ENCODE data around the gene USP26.
"Not testable (repeated sequence)": the region's sequence is repeated elsewhere in the genome, so short reads cannot be mapped to it uniquely, and the experiment has no call there.

USP26 gene, protein sequence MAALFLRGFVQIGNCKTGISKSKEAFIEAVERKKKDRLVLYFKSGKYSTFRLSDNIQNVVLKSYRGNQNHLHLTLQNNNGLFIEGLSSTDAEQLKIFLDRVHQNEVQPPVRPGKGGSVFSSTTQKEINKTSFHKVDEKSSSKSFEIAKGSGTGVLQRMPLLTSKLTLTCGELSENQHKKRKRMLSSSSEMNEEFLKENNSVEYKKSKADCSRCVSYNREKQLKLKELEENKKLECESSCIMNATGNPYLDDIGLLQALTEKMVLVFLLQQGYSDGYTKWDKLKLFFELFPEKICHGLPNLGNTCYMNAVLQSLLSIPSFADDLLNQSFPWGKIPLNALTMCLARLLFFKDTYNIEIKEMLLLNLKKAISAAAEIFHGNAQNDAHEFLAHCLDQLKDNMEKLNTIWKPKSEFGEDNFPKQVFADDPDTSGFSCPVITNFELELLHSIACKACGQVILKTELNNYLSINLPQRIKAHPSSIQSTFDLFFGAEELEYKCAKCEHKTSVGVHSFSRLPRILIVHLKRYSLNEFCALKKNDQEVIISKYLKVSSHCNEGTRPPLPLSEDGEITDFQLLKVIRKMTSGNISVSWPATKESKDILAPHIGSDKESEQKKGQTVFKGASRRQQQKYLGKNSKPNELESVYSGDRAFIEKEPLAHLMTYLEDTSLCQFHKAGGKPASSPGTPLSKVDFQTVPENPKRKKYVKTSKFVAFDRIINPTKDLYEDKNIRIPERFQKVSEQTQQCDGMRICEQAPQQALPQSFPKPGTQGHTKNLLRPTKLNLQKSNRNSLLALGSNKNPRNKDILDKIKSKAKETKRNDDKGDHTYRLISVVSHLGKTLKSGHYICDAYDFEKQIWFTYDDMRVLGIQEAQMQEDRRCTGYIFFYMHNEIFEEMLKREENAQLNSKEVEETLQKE

DNA sequence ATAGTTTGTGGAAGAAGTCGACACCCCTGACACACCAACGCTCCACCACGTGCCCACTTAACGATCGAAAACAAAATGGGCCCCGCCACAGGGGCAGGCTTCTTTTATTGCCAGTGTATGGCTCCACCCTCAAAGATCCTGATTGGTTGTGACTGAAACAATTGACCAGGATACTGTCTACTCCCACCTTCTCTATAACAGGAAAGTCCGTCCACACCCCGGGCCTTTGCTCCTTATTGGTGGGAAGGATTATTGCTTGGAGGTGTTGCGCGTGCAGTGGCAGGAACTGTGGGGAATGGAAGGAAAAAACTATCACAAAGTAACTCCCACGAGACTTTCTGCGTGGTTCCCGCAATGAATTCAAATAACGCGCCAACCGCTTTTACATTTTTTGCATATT lies at the start of gene USP26:
Gene USP26 (minus strand): TSS at position 79 of the 400 bp plus-strand sequence. CDS start 68,889 bp downstream, outside the sequence.
- DNase-seq = no peak

DNA sequence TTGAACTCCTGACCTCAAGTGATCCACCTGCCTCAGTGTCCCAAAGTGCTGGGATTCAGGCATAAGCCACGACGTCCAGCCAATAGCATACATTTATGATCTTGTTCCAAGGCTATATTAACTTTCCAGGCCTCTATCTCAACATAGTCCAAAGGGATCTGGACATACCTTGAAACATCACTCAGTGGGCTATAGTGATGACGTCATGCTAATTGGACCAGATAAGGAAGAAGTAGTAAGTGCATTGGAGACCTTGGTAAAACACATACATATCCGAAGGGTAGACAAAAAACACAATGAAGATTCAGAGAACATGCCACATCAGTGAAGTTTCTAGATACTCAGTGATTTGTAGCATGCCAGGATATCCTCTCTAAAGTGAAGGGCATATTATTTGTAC lies 37.4 kb upstream of the USP26 start:
- no peak for DNase-seq

DNA sequence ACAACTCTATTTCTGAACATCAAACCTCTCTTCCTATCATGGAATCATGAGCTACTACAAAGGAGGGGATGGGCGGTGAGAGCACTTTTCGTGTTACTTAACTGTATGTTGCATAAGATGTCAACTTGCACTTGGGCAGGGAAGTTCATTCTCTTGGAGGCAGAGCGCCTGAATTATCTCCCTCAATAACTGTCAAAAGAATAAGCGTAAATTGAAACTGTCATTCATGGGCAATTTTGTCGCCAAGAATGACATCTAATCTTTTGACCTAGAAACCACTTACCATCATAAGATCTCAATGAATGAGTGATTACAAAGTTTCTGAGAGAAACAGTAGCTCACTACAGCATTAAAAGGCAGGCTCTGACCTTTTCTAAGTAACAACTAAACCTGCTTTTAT lies 23.5 kb upstream of the USP26 start:
- no peak for DNase-seq

DNA sequence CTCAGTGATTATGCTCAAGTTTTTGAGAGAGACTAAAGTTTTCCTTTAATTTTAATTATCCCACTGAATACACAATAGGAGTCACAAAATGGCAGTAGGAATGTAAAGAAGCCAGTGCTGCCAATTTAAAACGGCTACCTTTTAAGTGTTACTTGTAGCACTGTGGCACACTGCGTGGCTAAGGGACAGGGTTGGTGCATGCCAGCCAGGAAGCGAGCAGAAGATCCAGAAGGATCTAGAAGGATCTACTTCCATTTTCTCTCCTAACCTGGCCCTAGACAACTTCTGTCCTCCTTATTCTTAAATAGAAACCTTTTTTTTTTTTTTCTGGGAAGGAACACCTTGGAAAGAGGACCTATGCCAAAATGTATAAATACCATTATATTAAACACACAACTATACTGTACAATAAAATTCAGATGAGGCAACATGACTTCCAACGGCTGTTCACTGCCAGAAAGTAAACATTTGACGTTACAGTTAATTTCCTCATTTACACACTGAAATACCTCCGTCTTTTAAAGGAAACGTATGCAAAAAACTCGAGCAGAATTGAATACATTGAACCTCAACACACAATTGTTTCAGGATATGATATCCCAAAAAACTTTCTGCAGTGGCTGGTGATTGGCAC lies 2.7 kb downstream of the USP26 start:
- no peak for DNase-seq

DNA sequence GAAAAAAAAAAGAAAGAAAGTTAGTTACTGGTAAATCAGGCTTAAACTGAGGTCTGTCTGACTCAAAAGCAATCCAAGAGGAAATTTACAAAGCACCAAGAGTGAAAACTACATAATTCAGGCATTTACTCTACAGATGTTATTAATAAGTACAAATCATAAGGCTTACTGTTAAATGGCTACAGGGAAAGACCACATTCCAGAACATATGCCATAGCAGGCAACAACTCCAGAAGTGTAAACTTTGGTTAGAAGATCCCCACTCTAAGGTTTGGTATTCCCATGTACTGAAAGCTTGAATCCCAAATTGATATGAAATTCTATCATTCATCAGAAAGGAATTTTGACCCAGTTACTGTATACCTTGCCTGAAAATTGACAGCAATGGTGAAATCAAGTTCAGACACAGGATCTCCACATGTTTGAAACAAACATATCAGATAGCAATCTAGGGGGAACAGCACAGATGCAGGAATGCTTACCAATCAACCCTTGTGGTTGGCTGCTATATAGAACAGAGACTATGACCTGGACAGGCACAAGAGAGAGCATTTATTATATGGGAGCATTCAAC lies 6.6 kb downstream of the USP26 start:
- no peak for DNase-seq

DNA sequence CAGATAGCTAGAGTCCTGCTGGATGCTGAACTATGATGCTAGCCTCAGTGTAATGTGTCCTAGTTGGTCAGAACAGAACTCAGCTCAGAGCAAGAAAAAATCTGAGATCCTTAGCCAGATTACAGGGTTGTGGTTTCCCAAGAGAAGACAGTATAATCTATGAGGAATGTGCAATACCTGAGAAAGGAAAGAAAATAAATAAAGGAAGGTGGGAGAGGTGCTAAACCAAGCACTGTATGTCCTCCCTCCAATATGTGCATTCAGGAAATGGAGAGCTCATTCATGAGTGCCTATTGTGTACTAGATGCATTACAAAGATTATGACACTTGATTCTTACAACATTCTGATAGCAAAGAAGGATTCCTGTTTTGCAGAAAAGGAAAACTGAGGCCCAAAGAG lies 7.5 kb downstream of the USP26 start:
- DNase-seq = no peak

DNA sequence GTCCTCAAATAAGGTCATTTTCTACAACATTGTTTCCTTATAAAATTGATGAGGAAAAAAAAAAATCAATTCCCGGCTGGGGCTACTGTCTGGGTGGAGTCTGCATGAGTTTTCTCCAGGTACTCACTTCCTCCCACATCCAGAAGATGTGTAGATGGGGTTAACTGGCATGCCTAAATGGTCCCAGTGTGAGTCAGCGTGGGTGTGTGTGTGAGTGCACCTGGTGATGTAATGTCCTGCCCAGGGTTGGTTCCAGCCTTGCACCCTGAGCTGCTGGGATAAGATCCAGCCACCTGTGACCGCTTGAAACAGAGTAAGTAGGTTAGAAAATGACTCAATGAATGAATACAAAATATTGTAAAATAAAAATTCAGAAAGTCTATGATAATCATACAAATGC lies 11.1 kb downstream of the USP26 start:
- no peak for DNase-seq

DNA sequence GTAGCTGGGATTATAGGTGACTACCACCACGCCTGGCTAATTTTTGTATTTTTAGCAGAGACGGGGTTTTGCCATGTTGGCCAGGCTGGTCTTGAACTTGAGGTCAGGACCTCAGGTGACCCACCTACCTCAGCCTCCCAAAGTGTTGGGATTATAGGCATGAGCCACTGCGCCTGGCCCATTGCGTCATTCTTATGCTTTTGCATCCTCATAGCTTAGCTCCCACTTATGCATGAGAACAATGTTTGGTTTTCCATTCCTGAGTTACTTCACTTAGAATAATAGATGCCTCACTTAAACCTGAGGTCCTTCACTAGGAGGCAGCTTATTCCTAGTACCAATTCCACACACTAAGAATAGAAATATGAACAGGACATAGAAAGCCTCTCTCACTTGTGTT lies 11.9 kb downstream of the USP26 start:
- DNase-seq = not testable (repeated sequence)

DNA sequence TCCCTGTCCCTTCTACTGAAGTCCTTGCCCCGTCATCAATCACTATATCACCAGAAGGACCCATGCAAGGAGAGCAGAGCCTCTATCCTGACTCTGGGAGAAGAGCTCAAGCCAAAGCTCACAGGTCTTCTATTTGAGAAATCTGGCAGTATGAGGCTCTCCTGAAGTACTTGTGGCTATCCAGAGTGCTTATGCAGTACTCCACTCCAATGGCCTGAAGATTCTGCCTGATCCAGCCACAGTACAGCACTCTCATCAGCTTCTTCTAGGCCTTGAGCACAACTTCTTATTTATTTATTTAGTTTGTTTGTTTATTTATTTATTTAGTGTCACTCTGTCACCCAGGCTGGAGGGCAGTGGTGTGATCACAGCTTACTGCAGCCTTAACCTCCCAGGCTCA lies 13.0 kb downstream of the USP26 start:
- DNase-seq = no peak

DNA sequence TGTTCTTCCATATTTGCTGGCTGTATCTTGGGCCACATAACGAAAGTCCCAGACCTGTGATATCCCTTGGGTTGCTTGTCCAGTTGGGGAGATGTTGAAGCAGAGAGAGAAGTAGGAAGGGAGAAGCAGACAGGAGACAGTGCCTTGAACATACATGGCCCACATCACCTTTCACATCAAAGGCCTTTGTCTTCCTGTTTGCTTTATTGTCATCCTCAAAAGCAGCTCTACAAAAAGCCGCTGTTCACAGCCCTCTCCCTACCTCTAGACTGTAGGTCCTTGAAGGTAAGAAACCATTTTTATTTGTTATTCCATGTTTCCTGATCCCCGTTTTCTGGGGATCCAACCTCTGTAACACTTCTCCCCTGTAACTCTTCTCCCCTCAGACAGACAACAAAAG lies 14.9 kb downstream of the USP26 start:
- DNase-seq = no peak

DNA sequence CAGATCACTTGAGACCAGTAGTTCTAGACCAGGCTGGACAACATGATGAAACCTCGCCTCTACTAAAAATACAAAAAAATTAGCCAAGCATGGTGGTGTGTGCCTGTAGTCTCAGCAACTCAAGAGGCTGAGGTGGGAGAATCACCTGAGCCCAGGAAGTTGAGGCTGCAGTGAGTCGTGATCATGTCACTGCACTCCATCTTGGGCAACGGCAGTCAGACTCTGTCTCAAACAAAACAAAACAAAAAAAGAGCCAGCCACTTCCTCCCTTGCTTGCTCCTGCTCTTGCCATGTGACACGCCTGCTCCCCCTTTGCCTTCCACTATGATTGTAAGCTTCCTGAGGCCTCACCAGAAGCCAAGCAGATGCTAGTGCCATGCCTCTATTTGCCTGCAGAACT lies 19.1 kb downstream of the USP26 start:
- DNase-seq = not testable (repeated sequence)

DNA sequence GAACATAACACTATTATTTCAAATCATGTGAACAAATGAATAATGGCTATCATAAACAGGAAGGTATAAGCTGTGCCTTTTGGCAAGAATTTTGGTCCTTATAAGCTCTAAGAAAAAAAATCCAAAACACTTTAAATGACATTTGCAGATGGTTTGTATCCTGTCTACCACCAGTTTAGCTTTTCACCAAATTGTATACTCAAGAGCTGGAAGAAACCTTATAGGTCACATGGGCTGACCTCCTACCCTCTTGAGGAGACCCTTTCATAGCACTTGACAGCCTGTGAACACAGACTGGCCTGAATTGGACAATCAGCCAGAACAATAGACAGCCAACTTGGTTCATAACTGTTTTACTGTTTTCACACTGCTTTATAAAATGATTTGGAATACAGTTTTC lies 24.3 kb downstream of the USP26 start:
- DNase-seq = no peak

DNA sequence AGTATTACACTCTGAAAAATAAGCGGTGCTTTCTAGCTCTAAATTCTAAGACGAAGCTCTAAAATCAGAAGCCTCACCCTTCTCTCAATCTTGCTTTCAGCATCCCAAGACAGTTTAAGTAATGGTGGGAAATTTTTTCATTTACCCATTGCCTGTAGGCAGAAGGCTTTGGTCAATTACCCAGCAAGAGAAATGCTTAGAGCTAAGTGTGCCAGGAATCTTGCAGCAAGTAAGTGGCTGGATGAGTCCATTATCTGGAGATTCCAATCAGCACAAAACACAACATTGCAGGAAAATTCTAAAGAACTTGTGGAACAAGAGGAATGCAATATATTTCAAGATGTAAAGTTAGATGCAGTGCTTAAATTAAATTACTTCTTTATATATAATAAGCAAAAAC lies 28.4 kb downstream of the USP26 start:
- DNase-seq = no peak

DNA sequence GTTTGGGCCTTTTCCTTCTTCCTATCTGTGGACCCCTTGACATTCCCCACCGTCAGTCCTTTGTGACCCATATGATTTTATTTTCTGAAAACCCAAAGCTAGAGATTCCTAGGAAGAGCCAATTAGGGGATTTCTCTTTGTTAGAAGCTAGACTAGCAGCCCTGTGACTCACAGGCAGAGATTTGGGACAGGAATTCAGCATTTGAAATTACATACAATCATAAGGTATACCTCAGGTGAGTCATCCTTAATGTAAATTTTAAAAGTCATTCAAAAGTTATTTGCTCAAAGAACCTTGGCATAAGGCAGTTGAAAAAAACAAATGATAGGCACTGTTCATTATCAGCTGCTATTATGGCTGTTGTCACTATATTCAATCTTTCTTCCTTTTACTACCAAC lies 40.6 kb downstream of the USP26 start:
- no peak for DNase-seq

DNA sequence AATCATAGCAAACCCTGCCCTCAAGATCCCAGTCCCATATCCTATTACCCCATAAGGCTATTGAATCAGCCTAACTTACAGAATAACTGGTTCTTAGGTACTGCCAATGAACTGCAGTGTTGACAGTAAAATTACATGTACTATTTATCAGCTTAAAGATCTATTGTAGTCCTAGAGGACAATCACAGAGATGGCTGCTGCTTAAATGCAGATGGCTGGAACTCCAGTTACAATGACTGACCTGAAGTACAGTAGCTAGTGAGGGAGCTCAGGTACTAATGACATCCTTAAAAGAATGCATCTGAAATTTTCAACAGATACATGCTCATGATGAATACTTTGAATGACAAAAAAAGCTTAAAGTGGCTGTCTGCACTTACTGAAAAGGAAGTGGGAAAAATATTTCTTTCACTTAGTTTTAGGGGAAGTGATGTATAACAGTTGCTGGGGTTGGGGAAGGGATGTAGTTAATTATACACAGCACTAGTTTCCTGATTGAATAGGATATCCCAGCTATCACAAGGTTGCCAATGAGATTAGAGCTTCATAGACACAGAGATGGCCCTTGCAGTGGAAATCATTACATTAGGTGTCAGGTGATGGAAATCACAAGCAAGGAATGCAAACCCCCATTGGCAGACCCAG lies 42.0 kb downstream of the USP26 start:
- no peak for DNase-seq

DNA sequence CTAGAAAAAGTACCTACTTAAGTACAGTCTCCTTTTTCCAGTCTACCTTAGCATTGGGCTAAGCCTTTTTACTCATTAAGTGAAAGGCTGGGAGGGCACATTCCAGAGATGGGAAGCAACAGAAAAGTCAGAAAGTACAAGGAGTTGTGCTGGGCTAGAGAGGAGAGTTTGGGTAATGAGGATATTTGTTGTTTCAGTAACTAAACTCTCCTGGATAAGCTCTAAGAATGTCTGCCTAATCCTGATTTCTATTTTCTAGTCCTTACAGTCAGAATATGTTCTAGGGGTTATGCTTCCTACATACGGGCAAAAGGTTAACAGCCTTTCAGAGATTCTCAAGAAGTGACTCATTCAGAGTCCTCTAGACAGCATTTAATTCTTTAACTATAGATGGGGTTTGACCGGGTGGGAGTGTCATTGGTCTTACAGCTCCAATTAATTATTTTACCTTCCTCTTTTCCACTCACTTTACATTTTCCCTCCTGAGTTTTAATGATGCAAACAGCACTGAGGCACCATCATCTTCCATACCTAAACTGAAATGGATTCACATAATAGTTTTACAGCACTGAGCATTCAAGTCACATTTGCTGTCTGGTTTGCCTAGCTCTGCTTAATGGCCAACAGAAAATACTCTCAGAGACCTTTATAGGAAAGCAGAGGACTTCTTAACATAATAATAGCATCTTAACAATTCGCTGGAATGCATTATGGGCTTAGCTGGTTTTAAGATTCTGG lies 42.9 kb downstream of the USP26 start:
- DNase-seq = no peak

DNA sequence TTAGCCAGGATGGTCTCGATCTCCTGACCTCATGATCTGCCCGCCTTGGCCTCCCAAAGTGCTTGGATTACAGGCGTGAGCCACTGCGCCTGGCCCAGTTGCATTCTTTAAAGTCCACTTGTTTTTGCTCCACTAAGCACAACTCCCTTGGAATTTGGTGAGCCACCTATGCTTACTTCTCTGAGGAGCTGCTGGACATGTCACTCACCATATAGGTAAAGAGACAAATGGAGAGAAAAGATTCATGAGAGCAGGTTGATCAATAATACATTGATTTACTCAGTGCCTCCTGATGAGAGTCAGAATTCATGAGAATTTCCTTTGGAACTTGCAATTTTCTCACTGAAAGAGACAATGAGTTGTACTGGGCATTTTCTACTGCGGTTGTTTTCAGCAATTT lies 48.2 kb downstream of the USP26 start:
- DNase-seq = no peak

DNA sequence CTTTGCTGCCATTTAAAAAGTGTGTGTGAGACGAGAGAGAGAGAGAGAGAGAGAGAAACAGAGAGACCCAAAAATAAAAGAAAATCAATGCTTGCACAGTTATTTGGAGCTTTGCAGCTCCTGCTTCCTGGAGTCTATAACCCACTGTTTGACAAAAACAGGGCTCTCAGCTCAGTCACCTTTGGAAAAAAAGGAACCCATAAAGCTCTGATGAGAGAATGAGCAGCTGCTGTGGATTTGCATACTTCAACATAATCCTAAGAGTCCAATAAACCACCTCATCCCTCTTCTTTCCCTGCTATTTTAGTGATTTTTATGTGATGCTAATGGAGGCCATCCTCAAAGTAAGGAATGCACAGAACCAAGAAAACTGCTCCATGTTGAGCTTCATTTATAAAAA lies 50.3 kb downstream of the USP26 start:
- no peak for DNase-seq

DNA sequence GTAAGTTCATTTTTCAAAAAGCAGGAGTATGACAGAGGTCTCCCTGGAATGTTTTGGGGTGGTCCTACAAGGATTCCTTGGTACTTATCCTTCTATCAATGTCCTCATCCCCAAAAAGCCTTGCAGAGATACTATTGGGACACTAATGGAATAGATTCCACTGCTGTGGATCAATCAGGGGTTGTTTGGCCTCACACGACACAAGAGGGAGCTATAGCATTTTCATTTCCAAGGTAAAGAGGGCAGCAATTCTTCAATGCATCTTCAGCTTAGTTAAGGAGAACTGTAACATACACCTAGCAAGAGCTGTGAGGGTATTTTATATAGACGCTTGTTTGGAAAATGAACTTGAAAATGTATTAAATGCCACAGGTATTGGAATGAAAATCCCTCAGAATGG lies 50.9 kb downstream of the USP26 start:
- no peak for DNase-seq

DNA sequence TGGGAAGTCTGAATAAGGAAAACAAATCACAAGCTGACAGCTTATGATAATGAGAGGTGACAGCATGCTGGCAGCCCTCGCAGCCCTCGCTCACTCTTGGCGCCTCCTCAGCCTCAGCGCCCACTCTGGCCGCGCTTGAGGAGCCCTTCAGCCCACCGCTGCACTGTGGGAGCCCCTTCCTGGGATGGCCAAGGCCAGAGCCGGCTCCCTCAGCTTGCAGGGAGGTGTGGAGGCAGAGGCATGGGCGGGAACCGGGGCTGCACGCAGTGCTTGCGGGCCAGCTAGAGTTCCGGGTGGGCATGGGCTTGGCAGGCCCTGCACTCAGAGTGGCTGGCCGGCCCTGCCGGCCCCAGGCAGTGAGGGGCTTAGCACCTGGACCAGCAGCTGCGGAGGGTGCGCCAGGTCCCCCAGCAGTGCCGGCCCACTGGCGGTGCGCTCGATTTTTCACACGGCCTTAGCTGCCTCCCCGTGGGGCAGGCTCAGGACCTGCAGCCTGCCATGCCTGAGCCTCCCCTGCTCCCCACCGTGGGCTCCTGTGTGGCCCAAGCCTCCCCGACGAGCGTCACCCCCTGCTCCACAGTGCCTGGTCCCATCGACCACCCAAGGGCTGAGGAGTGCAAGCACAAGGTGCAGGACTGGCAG lies 52.6 kb downstream of the USP26 start:
- not testable (repeated sequence) for DNase-seq

DNA sequence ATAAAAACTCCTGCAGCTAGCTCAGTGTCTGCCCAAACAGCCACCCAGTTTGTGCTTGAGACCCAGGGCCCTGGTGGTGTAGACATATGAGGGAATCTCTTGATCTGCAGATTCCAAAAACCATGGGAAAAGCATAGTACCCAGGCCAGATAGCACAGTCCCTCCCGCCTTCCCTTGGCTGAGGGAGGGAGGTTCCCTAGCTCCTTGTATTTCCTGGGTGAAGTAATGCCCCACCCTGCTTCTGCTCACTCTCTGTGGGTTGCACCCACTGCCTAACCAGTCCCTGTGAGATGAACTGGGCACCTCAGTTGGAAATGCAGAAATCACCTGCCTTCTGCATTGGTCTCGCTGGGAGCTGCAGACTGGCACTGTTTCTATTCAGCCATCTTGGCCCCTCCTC lies 54.6 kb downstream of the USP26 start:
- no peak for DNase-seq

Data from activated T-cell treated with anti-CD3 and anti-CD28 coated beads for 4 hours (primary cell).